T-helper 2 cell treated with Interferon-gamma antibody and Interleukin-4, amounts not matched to agents 5 μg/mL and 100 μg/mL, for 36 hours (primary cell): ENCODE results near the gene ARL3.
A peak's percentile ranks its signal among the peaks of the same experiment; 100 is the strongest.
"Not testable (repeated sequence)": the region's sequence is repeated elsewhere in the genome, so short reads cannot be mapped to it uniquely, and the experiment has no call there.

Experiments used
- DNase-seq: peaks from one replicate; pipeline ENCODE4 v3.0.0; 2021; ENCODE audit warnings: low spot score
- H3K27ac Mint-ChIP-seq: one replicate; pipeline ENCODE4 v1.8.0; 2021; ENCODE audit warnings: mild to moderate bottlenecking, mixed read lengths
- H3K27me3 Mint-ChIP-seq: one replicate; pipeline ENCODE4 v1.8.0; 2021; ENCODE audit warnings: low read depth, mixed read lengths
- H3K36me3 Mint-ChIP-seq: one replicate; pipeline ENCODE4 v1.8.0; 2021; ENCODE audit warnings: low read depth, mixed read lengths
- H3K4me1 Mint-ChIP-seq: one replicate; pipeline ENCODE4 v1.8.0; 2021; ENCODE audit warnings: low read depth, mixed read lengths
- H3K4me3 Mint-ChIP-seq: one replicate; pipeline ENCODE4 v1.8.0; 2022; ENCODE audit warnings: mild to moderate bottlenecking, moderate library complexity, mixed read lengths
- H3K9me3 Mint-ChIP-seq: one replicate; pipeline ENCODE4 v1.8.0; 2021; ENCODE audit warnings: mixed read lengths

Gene ARL3

GRCh38 chr10:102713814-102714620 is at the start of gene ARL3:
Gene ARL3 (minus strand): TSS chr10:102714397. CDS start chr10:102714275, 122 bp downstream.
- H3K27ac Mint-ChIP-seq = peak within 1 kb of the TSS; percentile 84
- peaks cover 4% of the 10 kb centered on the region for H3K36me3 Mint-ChIP-seq
- peak within 1 kb of the TSS; percentile 88 for H3K4me3 Mint-ChIP-seq
- peak; percentile 97 for DNase-seq
- H3K4me1 Mint-ChIP-seq = peaks cover 51% of the 10 kb centered on the region
- H3K27me3 Mint-ChIP-seq = no peaks in the 10 kb centered on the region
- H3K9me3 Mint-ChIP-seq = no peaks in the 10 kb centered on the region

- Mint-ChIP-seq H3K36me3 (peaks cover 44% of the 10 kb centered on the region), H3K27ac (no peak overlapping the region), H3K4me1 (peaks cover 28% of the 10 kb centered on the region), H3K27me3 (no peaks in the 10 kb centered on the region), H3K9me3 (peaks cover 4% of the 10 kb centered on the region), H3K4me3 (no peak overlapping the region)
- DNase-seq = no peak
Measured at GRCh38 chr10:102763037-102763607, 48.9 kb upstream of the ARL3 start.

GRCh38 chr10:102762401-102763015 is 48.3 kb upstream of the ARL3 start:
- H3K4me3 Mint-ChIP-seq = no peak overlapping the region
- H3K9me3 Mint-ChIP-seq = peaks cover 4% of the 10 kb centered on the region
- no peak overlapping the region for H3K27ac Mint-ChIP-seq
- H3K36me3 Mint-ChIP-seq = peaks cover 41% of the 10 kb centered on the region
- H3K4me1 Mint-ChIP-seq = peaks cover 25% of the 10 kb centered on the region
- DNase-seq = no peak
- H3K27me3 Mint-ChIP-seq = no peaks in the 10 kb centered on the region

GRCh38 chr10:102761981-102762380 is 47.8 kb upstream of the ARL3 start:
- Mint-ChIP-seq H3K9me3 (peaks cover 4% of the 10 kb centered on the region), H3K27ac (no peak overlapping the region), H3K36me3 (peaks cover 40% of the 10 kb centered on the region), H3K4me1 (peaks cover 22% of the 10 kb centered on the region), H3K4me3 (no peak overlapping the region), H3K27me3 (no peaks in the 10 kb centered on the region)
- no peak for DNase-seq

GRCh38 chr10:102759497-102760210 is 45.5 kb upstream of the ARL3 start:
- H3K4me3 Mint-ChIP-seq = no peak overlapping the region
- H3K27me3 Mint-ChIP-seq = no peaks in the 10 kb centered on the region
- H3K9me3 Mint-ChIP-seq = peaks cover 4% of the 10 kb centered on the region
- peaks cover 32% of the 10 kb centered on the region for H3K36me3 Mint-ChIP-seq
- no peak overlapping the region for H3K27ac Mint-ChIP-seq
- no peak for DNase-seq
- peaks cover 20% of the 10 kb centered on the region for H3K4me1 Mint-ChIP-seq

GRCh38 chr10:102758933-102759262 is 44.7 kb upstream of the ARL3 start:
- DNase-seq, H3K27me3 Mint-ChIP-seq, H3K9me3 Mint-ChIP-seq, H3K27ac Mint-ChIP-seq, H3K4me3 Mint-ChIP-seq: not testable (repeated sequence)
- Mint-ChIP-seq H3K36me3 (peaks cover 28% of the 10 kb centered on the region), H3K4me1 (peaks cover 20% of the 10 kb centered on the region)

GRCh38 chr10:102758240-102758932 is 44.2 kb upstream of the ARL3 start:
- H3K9me3 Mint-ChIP-seq = peaks cover 4% of the 10 kb centered on the region
- H3K4me3 Mint-ChIP-seq = peak overlapping the region; percentile 29
- peaks cover 22% of the 10 kb centered on the region for H3K4me1 Mint-ChIP-seq
- H3K27ac Mint-ChIP-seq = no peak overlapping the region
- DNase-seq = no peak
- peaks cover 28% of the 10 kb centered on the region for H3K36me3 Mint-ChIP-seq
- H3K27me3 Mint-ChIP-seq = no peaks in the 10 kb centered on the region

GRCh38 chr10:102757323-102757722 is 43.1 kb upstream of the ARL3 start:
- no peak overlapping the region for H3K4me3 Mint-ChIP-seq
- no peak for DNase-seq
- peaks cover 4% of the 10 kb centered on the region for H3K9me3 Mint-ChIP-seq
- H3K27ac Mint-ChIP-seq = no peak overlapping the region
- no peaks in the 10 kb centered on the region for H3K27me3 Mint-ChIP-seq
- H3K36me3 Mint-ChIP-seq = peaks cover 24% of the 10 kb centered on the region
- peaks cover 26% of the 10 kb centered on the region for H3K4me1 Mint-ChIP-seq

- no peak for DNase-seq
- Mint-ChIP-seq H3K9me3 (no peaks in the 10 kb centered on the region), H3K4me3 (no peak overlapping the region), H3K36me3 (peaks cover 9% of the 10 kb centered on the region), H3K4me1 (peaks cover 29% of the 10 kb centered on the region), H3K27me3 (no peaks in the 10 kb centered on the region), H3K27ac (no peak overlapping the region)
Measured at GRCh38 chr10:102753718-102754117, 39.5 kb upstream of the ARL3 start.

GRCh38 chr10:102752934-102753664 is 38.9 kb upstream of the ARL3 start:
- H3K27me3 Mint-ChIP-seq = no peaks in the 10 kb centered on the region
- H3K4me3 Mint-ChIP-seq = no peak overlapping the region
- DNase-seq = no peak
- H3K9me3 Mint-ChIP-seq = no peaks in the 10 kb centered on the region
- peaks cover 29% of the 10 kb centered on the region for H3K4me1 Mint-ChIP-seq
- H3K27ac Mint-ChIP-seq = no peak overlapping the region
- peaks cover 9% of the 10 kb centered on the region for H3K36me3 Mint-ChIP-seq

GRCh38 chr10:102752266-102752930 is 38.2 kb upstream of the ARL3 start:
- no peak overlapping the region for H3K27ac Mint-ChIP-seq
- no peak overlapping the region for H3K4me3 Mint-ChIP-seq
- peaks cover 29% of the 10 kb centered on the region for H3K4me1 Mint-ChIP-seq
- H3K27me3 Mint-ChIP-seq = no peaks in the 10 kb centered on the region
- no peaks in the 10 kb centered on the region for H3K9me3 Mint-ChIP-seq
- peaks cover 9% of the 10 kb centered on the region for H3K36me3 Mint-ChIP-seq
- DNase-seq = no peak

- Mint-ChIP-seq H3K27ac (peak overlapping the region; percentile 93), H3K9me3 (peaks cover 5% of the 10 kb centered on the region), H3K4me1 (peaks cover 35% of the 10 kb centered on the region), H3K4me3 (peak overlapping the region; percentile 89), H3K36me3 (peaks cover 11% of the 10 kb centered on the region), H3K27me3 (no peaks in the 10 kb centered on the region)
- DNase-seq = no peak
Measured at GRCh38 chr10:102745157-102745556, 31.0 kb upstream of the ARL3 start.
